NCI-H2196 treated with DMSO at 0.1 percent for 48 hours (cell line): ENCODE measurements around the gene FXYD3.
A peak's percentile ranks its signal among the peaks of the same experiment; 100 is the strongest.
"Not testable (repeated sequence)": the region's sequence is repeated elsewhere in the genome, so short reads cannot be mapped to it uniquely, and the experiment has no call there.

ENCODE experiments used
- DNase-seq: peaks from one replicate; lab custom pipeline; 2025; ENCODE audit not compliant: unreplicated experiment; lab: John Stamatoyannopoulos, UW

The FXYD3 gene

DNA sequence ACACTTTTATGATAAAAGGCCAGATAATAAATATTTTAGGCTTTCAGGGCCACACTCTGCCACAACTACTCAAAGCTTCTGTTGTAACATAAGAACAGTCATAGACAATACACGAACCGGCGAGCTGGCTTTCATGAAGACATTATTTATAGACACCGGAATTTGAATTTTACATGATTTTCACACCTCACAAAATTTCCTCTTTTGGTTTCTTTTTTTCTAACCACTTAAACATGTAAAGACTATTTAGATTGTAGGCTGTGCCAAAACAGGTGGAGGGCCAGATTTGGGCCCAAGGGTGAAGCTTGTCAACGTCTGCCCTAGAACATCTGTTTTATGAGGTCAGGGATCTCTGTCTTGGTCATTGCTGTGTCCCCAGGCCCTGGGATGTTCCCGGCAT is 29.7 kb upstream of the FXYD3 start:
- no peak for DNase-seq

DNA sequence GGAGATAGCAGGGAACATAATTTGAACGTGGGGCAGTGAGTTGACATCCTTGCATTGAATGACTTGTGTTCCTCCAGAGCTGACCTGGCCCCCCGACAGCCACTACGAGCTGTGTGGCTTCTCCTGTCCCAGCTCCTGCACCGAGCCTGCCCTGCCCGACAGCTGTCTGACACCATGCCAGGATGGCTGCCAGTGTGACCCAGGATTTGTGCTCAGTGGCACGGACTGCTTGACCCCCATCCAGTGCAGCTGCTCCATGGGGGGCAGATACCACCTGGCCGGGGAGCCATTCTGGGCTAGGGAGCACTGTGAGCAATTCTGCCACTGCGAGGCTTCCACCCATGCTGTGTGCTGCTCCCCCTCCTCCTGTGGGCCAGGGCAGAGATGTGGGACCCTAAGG is 29.2 kb upstream of the FXYD3 start:
- DNase-seq = no peak

DNA sequence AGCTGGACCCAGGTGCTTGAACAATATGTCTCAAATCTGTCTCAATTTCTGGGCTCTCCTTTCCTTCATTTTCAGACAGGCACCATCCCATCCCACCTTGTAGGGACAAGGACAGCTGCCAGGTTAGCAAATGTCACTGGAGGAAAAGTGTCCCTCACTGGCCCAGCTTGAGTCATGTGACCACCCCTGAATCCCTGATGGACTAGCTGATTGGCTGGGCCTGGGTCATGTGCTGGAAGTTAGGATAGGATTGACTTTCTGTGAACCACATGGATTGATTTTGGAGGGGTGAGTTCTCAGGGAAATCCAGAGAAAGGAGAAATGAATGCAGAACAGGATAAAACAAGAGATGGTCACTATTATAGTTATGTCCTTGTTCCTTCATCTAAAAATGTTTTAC is 28.2 kb upstream of the FXYD3 start:
- DNase-seq = no peak

DNA sequence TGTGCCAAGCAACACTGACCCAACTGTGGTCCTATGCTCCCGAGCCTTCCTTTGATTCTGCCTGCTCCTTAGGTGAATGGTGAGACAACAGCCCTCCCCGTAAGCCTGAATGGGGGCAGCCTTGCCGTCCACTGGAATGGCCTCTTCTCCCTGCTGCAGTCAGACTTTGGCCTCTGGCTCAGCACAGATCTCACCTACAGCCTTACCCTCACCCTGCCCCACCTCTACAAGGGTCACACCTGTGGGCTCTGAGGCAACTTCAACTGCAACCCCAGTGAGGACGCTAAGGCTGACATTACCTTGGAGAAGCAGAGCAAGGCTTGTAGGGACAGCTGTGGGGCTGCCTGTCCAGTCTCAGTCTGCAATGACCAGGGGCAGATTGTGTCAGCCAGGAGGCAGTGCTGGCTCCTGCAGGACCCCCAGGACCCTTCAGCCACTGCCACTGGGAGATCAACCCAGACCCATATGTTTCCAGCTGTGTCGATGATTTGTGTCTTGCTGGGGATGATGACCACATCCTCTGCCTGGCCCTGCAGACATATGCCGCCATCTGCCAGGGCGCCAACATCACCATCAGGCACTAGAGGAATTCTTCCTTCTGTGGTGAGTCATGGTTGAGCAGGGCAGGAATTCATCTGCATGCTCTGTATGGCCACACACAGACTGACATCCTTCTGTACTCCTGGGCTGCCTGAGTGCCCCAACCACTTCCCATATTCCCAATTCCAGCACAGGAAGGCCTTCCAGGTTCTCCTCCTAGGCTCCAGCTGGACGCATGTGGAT is 27.3 kb upstream of the FXYD3 start:
- peak; percentile 6 for DNase-seq

DNA sequence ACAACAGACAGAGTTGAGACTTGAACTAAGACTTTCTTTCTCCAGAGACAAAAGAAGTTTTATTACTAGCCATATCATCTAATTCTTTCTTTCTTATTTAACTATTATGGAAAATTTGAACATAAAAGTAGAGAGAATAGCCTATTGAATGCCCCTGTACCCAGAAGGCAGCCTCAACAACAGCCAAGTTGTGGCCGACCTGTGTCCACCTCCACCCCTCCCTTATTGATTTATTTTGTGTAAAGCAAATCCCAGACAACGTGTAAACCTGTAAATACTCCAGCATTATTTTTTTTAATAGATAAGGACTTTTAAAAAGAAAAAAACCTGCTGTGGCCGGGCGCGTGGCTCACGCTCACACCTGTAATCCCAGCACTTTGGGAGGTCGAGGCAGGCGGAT is 26.1 kb upstream of the FXYD3 start:
- no peak for DNase-seq

DNA sequence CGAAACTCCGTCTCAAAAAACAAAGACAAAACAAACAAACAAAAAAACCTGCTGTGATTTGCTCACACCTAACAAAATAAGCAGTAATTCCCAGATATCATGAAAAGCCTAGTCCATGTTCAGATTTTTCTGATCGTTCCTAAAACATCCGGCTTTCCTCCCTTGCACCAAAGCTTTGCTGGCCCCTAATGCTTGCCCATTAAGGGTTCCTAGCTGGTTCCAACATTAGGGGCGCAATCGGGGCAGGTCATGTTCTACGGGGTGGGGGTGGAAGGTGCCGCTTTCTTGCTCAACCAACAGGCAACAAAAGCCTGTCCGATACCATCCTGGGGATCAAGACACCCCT is 25.5 kb upstream of the FXYD3 start:
- DNase-seq = no peak

DNA sequence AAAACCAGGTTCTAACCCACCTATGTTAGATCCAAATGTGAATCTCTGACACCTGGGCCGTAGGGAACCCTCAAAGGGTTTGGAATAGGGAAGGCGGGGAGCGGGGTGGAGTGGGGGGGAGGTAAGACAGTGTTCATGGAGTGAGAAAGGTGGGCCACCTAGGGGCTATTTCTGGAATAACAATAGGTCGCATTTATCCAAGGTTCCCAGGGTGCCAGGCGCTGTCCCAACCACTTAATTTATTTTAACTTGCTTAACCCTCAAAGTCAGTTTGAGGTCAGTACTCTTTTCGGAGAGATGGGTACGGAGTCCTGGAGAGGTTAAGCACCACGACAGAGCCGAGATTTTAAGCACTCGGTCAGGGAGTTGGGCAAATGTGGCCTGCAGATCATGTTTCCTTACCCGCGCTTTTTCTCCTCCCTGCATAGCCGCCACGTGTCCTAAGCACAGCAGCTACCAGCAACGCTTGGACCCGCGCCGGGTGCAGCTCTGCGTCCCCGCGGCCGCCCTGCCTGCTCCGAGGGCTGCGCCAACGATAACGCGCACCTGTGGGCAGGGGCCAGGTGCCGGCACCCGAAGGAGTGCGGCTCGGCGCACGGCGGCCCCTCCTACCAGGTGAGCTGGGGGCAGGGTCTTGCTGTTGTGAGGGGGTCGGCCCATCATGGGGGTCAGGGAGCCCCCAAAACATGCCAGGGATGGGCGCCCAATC is 25.0 kb upstream of the FXYD3 start:
- DNase-seq = peak; percentile 67

DNA sequence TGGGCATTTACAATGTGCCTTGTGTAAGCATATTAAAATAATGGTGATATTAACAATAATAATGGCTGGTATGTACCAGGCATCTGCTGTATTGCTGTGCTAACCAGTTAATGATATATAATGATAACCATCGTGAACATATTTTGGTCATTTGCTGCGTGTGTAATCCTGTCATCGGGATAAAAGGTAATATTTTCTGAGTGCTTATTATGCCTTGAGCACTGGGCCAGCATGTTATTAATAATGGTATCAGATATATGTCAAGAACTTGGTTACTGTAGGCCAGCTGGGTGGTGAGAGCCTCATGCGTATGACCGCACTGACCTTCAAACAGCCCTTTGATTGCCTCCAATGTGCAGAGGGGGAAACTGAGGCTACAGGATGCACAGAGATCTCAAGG is 22.2 kb upstream of the FXYD3 start:
- DNase-seq = no peak

DNA sequence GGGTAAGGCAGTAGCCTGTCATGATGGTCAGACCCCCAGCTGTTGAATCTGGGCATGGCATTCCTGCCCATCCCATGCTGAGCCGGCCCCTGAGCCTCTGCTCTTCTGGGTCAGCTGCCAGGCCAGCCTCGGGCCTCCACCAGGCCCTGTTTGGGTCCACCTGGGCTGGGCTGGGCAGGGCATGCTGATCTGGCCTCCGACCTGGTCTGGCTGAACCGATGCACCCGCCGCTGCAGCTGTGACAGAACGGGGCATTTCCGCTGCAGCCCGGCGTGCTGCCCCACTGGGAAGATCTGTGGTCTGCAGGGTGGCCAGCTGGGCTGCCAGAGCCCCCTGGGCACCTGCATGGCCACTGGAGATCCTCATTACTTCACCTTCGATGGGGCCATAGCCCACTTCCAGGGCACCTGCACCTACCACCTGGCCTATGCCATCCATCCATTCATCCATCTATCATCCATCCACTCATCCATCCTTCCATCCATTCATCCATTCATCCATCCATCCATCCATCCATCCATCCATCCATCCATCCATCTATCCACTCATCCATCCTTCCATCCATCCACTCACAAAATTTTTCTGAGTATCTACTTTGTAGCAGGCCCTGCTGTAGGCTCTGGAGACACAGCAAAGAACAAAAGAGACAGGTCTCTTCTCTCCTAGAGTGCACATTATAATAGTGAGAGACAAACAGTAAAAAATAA is 21.5 kb upstream of the FXYD3 start:
- DNase-seq = no peak

DNA sequence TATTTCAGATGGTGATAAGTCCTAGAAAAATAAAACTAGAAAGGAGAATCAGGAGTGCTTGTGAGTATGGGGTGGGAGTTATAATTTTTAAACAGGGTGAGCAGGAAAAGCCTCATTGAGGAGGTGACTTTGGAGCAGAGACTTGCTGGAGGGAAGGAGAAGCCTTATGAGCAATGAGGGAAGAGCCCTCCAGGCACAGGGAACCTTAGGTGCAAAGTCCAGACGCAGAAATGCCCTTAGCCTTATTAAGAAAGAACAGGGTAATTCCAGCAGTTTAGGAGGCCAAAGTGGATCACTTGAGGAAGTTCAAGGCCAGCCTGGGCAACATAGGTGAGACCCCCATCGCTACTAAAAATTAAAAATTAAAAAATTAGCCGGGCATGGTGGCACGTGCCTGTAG is 21.0 kb upstream of the FXYD3 start:
- DNase-seq = no peak

DNA sequence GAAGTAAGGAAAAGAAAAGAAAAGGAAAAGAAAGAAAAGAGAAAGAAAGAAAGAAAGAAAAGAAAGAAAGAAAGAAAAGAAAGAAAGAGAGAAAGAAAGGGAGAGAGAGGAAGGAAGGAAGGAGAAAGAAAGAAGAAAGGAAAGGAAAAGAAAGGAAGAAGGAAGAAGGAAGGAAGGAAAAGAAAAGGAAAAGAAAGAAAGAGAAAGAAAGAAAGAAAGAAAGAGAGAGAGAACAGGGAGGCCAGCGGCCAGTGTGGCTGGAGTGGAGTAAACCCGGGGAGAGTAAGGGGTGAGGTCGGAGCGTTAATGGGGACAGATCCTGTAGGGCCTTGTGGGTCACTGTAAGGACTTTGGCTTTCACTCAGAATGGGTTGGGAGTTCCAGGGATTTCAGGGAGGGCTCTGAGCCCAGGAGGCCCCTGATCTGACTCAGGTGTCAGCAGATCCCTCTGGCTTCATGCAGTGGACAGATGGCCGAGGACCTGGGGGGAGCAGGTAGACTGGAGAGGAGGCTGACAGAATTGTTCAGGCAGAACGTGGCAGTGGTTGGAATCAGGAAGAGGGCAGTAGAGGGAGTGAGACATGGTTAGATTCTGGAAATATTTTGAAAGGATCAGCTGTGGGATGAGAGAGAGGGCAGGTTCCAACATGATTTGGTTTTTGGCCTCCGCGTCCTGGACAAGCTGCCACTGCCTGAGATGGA is 19.8 kb upstream of the FXYD3 start:
- DNase-seq = no peak

DNA sequence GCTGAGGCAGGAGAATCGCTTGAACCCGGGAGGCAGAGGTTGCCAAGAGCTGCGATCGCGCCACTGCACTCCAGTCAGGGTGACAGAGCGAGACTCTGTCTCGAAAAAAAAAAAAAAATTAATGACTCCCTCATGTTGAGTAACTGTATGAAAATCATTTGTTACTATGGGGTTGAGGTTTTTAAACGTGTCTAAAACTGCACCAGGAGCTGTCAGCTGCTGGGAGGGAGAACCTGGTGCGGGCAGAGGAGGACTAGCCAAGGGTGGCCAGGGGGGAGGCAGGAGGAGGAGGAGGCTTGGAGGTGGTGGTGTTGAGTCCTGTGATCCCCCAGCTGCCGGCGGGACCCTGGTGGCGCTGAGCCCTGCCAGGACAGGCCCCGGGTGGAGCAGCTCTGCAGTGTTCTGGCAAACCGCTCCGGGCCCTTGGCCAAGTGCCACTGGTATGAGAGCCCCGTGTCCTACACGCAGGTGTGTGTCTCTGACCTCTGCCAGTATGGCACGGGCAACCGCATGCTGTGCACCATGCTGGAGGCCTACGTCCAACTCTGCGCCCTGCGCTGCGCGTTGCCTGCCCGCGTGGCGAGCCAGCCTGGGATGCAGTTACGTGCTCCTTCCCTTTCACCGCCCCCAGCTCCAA is 17.1 kb upstream of the FXYD3 start:
- DNase-seq = no peak

DNA sequence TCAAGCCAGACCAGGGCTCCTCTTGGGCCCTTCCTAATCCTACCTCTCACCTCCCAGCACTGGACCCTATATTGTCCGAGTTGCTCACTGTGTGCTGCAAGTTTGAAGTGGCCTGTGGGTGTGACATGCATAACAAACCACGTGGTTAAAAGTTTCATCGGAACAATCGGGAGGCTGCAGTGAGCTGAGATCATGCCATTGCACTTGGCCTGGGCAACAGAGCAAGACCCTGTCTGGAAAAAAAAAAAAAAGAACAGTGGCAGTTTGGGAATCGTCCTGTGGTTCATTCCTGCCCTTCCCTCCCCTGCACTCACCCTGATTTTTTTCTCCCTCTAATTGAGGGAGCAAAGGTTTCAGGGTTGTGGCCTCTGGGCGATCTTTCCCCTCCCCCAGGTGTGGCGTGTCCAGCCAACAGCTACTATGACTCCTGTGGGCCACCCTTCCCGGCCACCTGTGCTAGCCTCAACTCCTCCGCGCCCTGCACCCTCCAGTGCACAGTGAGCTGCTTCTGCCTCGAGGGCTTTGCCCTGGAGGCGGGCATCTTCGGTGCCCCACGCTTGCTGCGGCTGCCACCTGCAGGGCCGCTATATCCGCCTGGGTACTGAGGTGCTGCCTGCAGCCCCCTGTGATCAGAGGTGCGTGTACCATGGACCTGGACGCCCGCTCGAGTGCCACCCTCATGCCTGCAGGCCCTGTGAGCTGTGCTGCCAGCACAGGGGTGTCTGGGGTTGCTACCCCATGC is 16.3 kb upstream of the FXYD3 start:
- DNase-seq = no peak

DNA sequence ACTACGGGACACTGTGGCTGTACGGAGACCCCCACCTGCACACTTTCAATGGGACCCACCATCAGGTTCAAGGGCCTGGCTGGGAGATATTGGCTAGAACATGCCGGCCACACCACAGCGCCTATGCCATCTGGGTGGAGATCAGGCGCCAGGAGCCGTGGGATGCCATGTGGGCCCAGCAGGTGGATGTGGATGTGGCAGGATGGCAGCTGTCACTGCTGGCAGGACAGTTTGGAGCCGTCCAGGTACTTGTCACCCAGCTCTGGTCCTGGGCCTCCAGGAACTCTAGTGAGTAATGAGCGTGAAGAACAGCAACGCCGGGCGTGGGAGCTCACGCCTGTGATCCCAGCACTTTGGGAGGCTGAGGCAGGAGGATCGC is 15.7 kb upstream of the FXYD3 start:
- no peak for DNase-seq

DNA sequence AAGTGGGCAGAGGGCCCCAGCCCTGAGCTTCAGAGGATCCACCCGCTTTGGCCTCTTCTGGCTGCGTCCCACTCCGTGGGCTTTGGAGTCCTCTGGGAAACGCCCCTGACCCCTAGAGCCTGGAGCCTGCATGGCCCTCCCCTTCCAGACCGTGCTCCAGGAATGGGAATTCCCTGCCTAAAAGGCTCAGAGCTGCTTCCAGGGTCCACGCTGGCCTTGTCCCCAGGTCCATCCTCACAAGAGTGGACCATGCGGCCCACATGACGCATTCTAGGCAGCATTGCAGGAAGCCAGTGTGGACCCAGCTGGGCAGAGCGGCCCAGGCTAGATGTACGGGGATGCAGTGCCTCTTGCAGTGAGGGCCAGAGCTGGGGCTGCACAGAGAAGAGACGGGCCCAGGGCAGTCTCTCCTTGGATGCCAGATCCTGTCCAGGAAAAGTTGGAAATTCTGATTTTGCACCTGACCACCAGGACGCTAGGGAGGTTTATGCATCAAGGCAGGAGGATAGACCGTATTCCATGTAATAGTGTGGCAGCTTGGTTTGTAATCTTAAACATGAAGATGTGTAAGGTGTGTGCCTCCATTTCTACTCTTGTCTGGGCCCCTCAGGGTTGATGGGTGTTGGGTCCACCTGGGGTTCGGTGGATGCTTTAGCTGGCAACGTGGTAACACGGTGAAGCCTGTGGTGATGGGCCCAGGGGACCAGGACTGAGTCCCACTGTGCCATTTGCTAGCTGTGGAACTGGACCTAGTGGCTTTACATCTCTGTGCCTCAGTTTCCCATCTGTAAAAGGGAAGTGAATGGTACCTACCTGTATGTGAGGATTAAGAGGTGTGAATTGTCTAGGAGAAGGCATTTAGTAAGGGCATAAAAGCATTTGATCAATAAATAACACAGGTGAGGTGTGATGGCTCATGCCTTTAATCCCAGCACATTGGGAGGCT is 14.8 kb upstream of the FXYD3 start:
- no peak for DNase-seq

DNA sequence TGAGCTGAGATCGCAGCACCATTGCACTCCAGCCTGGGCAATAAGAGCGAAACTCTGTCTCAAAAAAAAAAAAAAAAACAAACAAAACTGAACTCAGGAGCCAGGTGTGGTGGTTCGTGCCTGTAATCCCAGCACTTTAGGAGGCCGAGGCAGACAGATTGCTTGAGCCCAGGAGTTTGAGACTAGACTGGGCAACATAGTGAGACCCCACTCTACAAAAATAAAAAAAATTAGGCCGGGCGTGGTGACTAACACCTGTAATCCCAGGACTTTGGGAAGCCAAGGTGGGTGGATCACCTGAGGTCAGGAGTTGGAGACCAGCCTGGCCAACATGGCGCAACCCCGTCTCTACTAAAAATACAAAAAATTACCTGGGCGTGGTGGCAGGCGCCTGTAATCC is 13.7 kb upstream of the FXYD3 start:
- not testable (repeated sequence) for DNase-seq

DNA sequence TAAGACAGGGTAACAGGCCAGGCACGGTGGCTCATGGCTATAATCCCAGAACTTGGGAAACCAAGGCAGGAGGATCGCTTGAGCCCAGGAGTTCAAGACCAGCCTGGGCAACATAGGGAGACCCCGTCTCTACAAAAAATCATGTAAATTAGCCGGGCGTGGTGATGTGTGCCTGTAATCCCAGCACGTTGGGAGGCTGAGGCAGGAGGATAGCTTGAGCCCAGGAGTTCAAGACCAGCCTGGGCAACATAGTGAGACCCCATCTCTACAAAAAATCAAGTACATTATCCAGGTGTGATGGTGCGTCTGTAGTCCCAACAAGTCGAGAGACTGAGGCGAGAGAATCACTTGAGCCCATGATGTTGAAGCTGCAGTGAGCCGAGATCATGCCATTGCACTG is 12.0 kb upstream of the FXYD3 start:
- DNase-seq = not testable (repeated sequence)

DNA sequence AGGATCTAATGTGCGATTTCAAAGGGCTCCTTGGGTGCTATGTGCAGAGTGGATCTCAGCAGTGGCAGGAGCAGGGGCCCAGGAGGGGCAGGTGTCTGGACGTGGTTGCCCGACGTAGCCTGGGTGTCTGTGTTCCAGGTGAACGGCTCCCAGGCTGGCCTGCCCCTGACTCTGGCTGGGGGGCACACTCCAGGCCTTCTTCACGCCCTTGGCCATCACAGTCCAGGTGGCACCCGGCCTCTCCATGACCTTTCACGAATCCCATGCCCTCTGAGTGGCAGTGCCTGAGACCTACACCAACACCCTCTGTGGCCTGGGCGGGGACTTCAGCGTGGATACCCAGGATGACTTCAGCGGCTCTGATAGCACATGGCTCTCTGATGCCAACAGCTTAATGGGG is 11.3 kb upstream of the FXYD3 start:
- no peak for DNase-seq

DNA sequence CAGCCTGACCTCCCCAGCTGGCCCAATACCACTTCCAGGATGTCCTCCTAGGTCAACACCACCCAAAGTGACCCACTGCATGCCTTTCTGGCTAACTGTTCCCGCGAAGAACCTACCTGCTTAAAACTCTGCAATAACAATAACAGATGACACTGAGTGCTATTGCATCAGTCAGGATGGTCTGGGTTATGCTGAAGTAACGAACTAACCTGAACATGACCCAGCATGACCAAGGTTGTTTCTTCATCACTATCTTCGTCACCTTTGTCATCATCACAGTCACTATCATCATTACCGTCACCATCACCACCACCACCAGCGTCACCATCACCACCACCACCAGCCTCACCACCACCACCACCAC is 10.6 kb upstream of the FXYD3 start:
- no peak for DNase-seq
